Effector memory CD4-positive, alpha-beta T cell (primary cell): ENCODE measurements around the gene IDUA.
"Not testable (repeated sequence)": the region's sequence is repeated elsewhere in the genome, so short reads cannot be mapped to it uniquely, and the experiment has no call there.

Source experiments
- DNase-seq, 3 donors: peaks; one replicate each; pipeline ENCODE4 v3.0.0-alpha.2; 2020
- H3K27ac ChIP-seq: 2 replicates; pipeline ENCODE4 v1.7.0; 2013; ENCODE audit warnings: mild to moderate bottlenecking, low read length, moderate library complexity; ENCODE audit not compliant: insufficient read depth, poor library complexity, severe bottlenecking
- H3K27me3 ChIP-seq: replicated peaks from 2 replicates; pipeline ENCODE4 v1.7.0; 2013; ENCODE audit warnings: mild to moderate bottlenecking, low read length; ENCODE audit not compliant: insufficient read depth, control insufficient read depth, poor library complexity, severe bottlenecking
- H3K36me3 ChIP-seq: 2 replicates; pipeline ENCODE4 v1.7.0; 2013; ENCODE audit warnings: mild to moderate bottlenecking, low read length, moderate library complexity; ENCODE audit not compliant: control insufficient read depth, insufficient read depth
- H3K4me1 ChIP-seq: 2 replicates; pipeline ENCODE4 v1.7.0; 2013; ENCODE audit warnings: low read length, mild to moderate bottlenecking; ENCODE audit not compliant: control insufficient read depth, insufficient read depth, poor library complexity, severe bottlenecking
- H3K4me3 ChIP-seq: 2 replicates; pipeline ENCODE4 v1.7.0; 2013; ENCODE audit warnings: low read length, low read depth, mild to moderate bottlenecking; ENCODE audit not compliant: insufficient read depth, poor library complexity, severe bottlenecking
- H3K9me3 ChIP-seq: 2 replicates; pipeline ENCODE4 v1.7.0; 2013; ENCODE audit warnings: mild to moderate bottlenecking, low read length, moderate library complexity; ENCODE audit not compliant: control insufficient read depth
- total RNA-seq, 3 donors: gene quantifications; one replicate each; lab custom pipeline; 2026; lab: John Stamatoyannopoulos, UW

The IDUA gene
- 34.9 to 47.0 (median 36.6) reads per million in 3 donors for total RNA-seq

DNA sequence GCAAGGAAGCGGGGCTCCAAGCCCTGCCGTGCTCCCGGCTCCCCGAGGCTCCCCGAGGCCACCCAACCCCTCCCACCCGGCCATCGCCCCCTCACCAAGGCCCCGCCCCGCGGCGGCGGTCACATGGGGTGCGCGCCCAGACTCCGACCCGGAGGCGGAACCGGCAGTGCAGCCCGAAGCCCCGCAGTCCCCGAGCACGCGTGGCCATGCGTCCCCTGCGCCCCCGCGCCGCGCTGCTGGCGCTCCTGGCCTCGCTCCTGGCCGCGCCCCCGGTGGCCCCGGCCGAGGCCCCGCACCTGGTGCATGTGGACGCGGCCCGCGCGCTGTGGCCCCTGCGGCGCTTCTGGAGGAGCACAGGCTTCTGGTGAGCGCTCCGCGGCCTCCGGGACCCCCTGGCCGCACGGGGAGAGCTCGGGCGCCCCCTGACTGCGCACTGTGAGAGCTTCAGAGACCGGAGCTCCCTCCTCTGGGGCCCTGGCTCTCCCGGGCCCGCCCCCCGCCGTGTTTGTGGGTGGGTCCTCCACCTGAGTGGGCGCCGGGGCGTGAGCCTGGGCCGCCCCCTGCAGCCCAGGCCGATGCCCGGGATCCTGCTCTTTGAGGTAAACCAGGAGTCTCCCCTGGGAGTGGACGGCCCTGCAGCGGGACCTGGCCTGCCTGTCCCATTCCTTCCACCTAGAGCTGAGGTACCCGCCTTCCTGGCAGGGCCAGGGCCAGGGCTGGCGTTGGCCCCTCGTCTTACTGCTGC, at the start of gene IDUA:
Gene IDUA (plus strand): TSS at position 166 of the 745 bp plus-strand sequence. CDS start 41 bp downstream, at position 207.
- DNase-seq, result peak; percentile 72 to 81 (median 78)
- H3K27ac ChIP-seq, result peak within 1 kb of the TSS; percentile 65
- H3K4me3 ChIP-seq, result peak within 1 kb of the TSS; percentile 61

DNA sequence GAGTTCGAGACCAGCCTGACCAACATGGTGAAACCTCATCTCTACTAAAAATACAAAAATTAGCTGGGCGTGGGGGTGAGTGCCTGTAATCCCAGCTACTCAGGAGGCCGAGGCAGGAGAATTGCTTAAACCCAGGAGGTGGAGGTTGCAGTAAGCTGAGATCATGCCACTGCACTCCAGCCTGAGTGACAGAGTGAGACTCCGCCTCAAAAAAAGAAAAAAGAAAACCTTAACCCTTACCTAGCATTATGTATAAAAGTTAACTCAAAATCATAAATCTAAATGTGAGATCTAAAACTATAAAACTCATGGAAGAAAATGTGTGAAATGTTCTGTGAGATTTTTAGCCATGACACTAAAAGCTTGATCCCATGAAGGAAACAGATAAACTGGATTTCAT, 47.3 kb upstream of the IDUA start:
- H3K4me3 ChIP-seq, H3K27me3 ChIP-seq, H3K27ac ChIP-seq, H3K9me3 ChIP-seq, DNase-seq, H3K4me1 ChIP-seq, H3K36me3 ChIP-seq: not testable (repeated sequence)

More for the DNA sequence above, at the start of gene IDUA:
- Histone ChIP-seq H3K9me3 (no peaks in the 10 kb centered on the region), H3K4me1 (peaks cover 15% of the 10 kb centered on the region), H3K36me3 (peaks cover 12% of the 10 kb centered on the region), H3K27me3 (no peaks in the 10 kb centered on the region)

DNA sequence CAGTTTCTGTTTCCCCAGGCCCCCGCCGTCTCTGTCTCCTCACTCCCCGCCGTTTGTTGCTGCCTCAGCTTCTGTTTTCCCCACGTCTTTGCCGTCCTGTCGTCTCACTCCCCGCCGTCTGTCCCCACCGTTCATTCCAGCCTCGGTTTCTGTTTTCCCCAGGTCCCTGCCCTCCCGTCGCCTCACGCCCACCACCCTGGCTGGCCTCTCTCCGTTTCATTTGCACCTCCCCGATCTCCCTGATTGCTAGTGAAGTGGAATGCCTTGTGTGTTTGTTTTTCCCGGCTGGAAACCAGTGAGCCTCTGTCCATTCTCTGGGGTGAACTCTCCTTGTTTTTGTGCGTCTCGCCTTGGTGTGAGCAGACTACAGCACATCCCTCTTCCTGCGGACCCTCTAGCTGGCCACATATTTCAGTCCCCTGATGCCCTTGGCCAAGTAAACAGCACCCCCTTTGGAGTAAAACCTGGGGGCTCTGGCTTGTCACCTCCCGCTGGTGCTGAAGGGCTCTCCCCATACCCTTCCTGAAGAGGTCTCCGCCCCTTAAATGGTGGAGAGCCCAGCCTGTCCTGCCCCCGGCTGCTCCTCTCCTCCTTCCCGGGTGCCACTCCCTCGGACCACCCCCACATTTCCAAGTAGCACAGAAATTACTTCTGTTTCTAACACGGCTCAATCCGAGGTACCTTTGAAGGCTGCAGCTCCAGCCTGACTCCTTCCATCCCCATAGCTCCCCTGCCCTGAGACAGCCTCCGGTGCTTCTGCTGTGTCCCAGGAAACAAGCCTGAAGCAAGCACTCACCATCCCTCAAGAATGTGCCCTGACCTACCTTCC, 41.4 kb upstream of the IDUA start:
- Histone ChIP-seq H3K27ac (no peak overlapping the region), H3K4me3 (no peak overlapping the region), H3K4me1 (no peaks in the 10 kb centered on the region), H3K9me3 (no peaks in the 10 kb centered on the region), H3K27me3 (no peaks in the 10 kb centered on the region), H3K36me3 (no peaks in the 10 kb centered on the region)
- no peak for DNase-seq

DNA sequence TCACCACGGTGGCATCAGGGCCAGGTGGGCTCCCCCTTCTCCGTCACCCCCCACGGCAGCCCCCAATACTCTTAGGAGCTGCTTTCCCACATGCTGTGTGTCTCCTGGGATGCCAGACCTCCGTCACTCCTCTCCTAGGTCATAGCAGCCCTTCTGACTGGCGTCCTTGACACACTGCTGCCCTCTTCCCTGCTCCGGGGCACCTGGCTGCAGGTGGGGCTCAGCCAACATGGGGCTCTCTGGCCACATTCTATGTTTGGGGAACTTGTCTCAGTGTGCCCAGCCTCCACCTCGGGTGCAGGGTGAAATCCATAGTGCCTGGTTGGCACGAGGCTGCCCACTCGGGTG, 40.8 kb upstream of the IDUA start:
- no peak for DNase-seq
- Histone ChIP-seq H3K9me3 (no peaks in the 10 kb centered on the region), H3K27me3 (no peaks in the 10 kb centered on the region), H3K27ac (no peak overlapping the region), H3K4me3 (no peak overlapping the region), H3K4me1 (no peaks in the 10 kb centered on the region), H3K36me3 (no peaks in the 10 kb centered on the region)

DNA sequence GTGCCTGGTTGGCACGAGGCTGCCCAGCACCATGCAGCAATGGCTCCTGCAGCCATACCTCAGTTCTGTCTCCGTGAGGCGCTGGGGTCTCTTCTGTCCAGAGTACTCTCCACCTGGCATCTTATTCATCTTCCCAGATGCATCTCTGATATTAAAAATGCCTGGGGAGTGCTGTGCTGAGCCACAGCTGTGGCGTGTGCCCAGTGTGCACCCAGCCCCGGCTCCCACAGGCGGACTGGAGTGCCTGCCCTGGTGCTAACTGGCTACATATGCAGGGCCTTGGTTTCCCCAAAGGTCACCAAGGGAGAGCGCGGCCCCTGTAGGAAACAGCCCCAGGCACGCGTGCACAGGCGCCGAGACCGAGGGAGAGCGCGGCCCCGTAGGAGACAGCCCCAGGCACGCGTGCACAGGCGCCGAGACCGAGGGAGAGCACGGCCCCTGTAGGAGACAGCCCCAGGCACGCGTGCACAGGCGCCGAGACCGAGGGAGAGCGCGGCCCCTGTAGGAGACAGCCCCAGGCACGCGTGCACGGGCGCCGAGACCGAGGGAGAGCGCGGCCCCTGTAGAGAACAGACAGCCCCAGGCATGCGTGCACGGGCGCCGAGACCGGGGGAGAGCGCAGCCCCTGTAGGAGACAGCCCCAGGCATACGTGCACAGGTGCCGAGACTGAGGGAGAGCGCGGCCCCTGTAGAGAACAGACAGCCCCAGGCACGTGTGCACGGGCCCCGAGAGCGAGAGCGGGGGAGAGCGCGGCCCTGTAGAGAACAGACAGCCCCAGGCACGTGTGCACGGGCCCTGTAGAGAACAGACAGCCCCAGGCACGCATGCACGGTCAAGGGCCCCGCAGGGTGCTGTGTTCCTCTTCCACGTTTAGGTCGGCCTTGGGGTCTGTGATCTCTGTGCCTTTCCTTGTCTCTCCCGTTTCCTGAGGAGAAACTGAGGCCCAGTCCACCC, 40.0 kb upstream of the IDUA start:
- Histone ChIP-seq H3K4me1 (no peaks in the 10 kb centered on the region), H3K9me3 (no peaks in the 10 kb centered on the region), H3K27me3 (no peaks in the 10 kb centered on the region), H3K36me3 (no peaks in the 10 kb centered on the region), H3K27ac (no peak overlapping the region), H3K4me3 (no peak overlapping the region)
- DNase-seq, result no peak

DNA sequence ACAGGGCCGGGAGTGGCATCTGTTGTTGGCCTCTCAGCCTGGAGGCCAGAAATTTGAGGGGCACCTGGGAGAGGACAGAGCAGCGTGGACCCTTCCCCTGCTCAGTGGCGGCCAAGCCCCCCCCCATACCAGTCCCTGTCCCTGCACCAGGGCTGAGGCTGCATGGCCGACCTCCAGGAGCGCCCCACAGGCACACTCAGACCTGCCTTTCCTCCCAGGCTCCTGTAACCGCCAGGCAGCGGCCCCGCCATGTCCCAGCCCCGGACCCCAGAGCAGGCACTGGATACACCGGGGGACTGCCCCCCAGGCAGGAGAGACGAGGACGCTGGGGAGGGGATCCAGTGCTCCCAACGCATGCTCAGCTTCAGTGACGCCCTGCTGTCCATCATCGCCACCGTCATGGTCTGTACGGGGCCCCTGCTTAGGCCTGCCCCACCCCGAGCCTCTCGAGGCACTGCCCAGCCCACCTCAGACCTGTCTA, 39.3 kb upstream of the IDUA start:
- no peak overlapping the region for H3K4me3 ChIP-seq
- H3K4me1 ChIP-seq, result no peaks in the 10 kb centered on the region
- H3K9me3 ChIP-seq, result no peaks in the 10 kb centered on the region
- no peak overlapping the region for H3K27ac ChIP-seq
- DNase-seq, result no peak
- no peaks in the 10 kb centered on the region for H3K36me3 ChIP-seq
- no peaks in the 10 kb centered on the region for H3K27me3 ChIP-seq

DNA sequence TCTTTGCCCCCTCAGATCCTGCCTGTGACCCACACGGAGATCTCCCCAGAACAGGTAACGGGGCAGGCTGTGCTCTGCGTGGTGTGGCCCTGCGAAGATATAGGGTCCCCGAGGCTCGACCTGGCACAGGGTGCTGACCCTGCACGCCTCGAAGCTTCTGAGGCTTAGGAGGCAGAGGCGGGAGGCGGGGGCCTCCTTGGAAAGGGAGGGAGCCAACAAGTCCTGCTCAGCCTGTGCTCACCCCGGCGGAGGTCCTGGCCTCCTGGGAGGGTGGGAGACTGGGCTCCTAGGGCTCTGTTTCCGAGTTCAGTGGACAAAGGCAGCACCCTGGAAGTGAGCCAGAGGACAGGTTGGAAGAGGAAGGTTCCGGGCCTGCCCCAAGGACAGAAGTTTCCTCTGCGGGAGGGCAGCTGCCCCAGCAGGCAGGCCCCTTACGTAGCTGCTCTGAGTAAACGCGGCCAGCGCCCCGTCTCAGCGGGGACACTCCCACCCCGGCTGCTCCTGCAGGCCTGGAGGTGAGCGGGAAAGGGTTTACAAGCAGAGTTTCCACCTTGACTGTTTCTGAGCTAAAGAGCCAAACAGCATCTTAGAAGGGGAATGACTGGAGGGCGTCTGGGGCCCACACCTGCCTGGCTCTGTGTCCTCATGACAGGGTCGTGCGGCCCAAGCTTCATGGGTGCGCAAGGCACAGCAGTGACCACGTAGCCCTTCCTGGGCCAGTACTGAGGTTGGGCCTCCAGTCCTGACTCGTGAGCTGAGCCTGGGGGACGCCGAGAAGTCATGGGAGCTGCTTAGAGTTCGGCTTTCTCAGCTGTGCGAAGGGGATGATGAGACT, 38.5 kb upstream of the IDUA start:
- Histone ChIP-seq H3K27ac (no peak overlapping the region), H3K27me3 (no peaks in the 10 kb centered on the region), H3K9me3 (no peaks in the 10 kb centered on the region), H3K4me1 (no peaks in the 10 kb centered on the region), H3K36me3 (no peaks in the 10 kb centered on the region), H3K4me3 (no peak overlapping the region)
- no peak for DNase-seq

DNA sequence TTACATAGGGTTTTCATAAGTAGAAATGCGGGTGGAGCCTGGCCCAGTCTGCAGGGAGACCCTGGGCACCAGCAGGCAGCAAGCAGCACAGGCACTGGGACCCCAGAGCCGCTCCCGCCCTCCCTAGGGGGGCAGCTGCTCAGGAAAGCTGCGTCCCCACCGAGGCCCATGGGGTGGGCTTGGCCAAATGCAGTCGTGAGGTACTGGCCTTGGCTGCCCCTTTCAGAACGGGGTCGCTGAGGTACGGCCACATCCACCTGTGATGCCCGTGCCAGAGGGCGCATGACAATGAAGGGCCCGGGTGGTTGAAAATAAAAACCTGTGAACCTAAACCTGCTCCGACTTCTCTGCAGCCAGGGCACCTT, 37.9 kb upstream of the IDUA start:
- H3K4me3 ChIP-seq, result no peak overlapping the region
- H3K9me3 ChIP-seq, result no peaks in the 10 kb centered on the region
- no peaks in the 10 kb centered on the region for H3K27me3 ChIP-seq
- DNase-seq, result no peak
- no peaks in the 10 kb centered on the region for H3K4me1 ChIP-seq
- H3K27ac ChIP-seq, result no peak overlapping the region
- no peaks in the 10 kb centered on the region for H3K36me3 ChIP-seq

DNA sequence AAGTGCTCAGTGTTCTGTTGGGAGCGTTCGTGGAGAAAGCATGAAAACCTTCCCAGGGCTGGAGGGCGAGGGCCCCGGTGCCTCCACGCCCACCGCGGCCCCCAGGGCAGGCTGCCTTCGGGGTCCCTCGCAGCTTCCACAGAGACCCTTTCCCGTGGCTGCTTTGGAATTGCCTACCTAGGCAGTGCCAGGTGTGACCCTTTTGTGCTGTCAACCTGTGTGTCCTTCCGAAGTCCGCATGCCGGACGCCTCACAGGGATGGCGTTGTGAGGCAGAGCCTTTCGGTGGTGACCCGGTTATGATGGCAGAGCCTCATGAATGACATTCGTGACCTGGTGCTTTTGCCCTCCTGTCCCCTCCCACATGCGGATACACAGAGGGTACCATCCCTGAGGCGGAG, 37.2 kb upstream of the IDUA start:
- Histone ChIP-seq H3K27ac (no peak overlapping the region), H3K9me3 (no peaks in the 10 kb centered on the region), H3K36me3 (no peaks in the 10 kb centered on the region), H3K27me3 (no peaks in the 10 kb centered on the region), H3K4me3 (no peak overlapping the region), H3K4me1 (no peaks in the 10 kb centered on the region)
- DNase-seq, result no peak
